HUES48 (cell line): ENCODE measurements around the gene CAV1.
"Not testable (repeated sequence)": the region's sequence is repeated elsewhere in the genome, so short reads cannot be mapped to it uniquely, and the experiment has no call there.

Experiments used
- H3K27ac ChIP-seq: one replicate; pipeline ENCODE4 v1.7.0; 2013; ENCODE audit warnings: low read depth, low read length, inconsistent platforms
- H3K27me3 ChIP-seq: 2 replicates; pipeline ENCODE4 v1.6.1; 2013; ENCODE audit warnings: mild to moderate bottlenecking, low read length; ENCODE audit not compliant: control insufficient read depth, insufficient read depth
- H3K36me3 ChIP-seq: 2 replicates; pipeline ENCODE4 v1.6.1; 2013; ENCODE audit warnings: low read length; ENCODE audit not compliant: control insufficient read depth, insufficient read depth
- H3K4me1 ChIP-seq: 2 replicates; pipeline ENCODE4 v1.6.1; 2013; ENCODE audit warnings: mild to moderate bottlenecking, low read length; ENCODE audit not compliant: control insufficient read depth, insufficient read depth
- H3K4me3 ChIP-seq: 2 replicates; pipeline ENCODE4 v1.5.1; 2013; ENCODE audit warnings: mild to moderate bottlenecking, low read depth, low read length
- H3K9ac ChIP-seq: 2 replicates; pipeline ENCODE4 v1.6.1; 2013; ENCODE audit warnings: mild to moderate bottlenecking, low read depth, low read length, moderate library complexity
- H3K9me3 ChIP-seq: 2 replicates; pipeline ENCODE4 v1.6.1; 2013; ENCODE audit warnings: low read length; ENCODE audit not compliant: control insufficient read depth, insufficient read depth

Gene CAV1

GRCh38 chr7:116583653-116584052, 58.8 kb downstream of the CAV1 start:
- Histone ChIP-seq H3K9ac (no peak overlapping the region), H3K4me1 (peaks cover 2% of the 10 kb centered on the region; the same call in 1 of the 2 replicates), H3K27ac (no peak overlapping the region), H3K4me3 (no peak overlapping the region), H3K9me3 (no peaks in the 10 kb centered on the region), H3K27me3 (no peaks in the 10 kb centered on the region), H3K36me3 (no peaks in the 10 kb centered on the region)

DNA sequence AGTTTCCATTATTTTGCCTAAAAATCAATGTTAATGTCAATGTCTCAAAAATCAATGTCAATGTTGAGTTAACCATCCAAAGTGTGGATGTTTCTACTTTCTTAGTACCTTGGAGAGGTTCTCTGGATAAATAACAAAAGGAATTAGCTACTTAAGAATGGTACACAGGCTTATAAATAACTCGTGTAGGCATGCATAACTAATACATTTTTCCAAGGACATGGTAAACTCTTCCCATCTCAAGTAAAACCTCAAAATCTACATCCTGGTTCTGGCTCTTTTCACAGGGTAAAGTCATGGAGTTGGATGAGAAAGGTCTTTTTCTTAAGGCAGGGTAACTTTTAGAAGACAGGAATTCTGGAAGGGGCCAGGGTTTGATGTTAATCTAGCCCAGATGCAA, 59.9 kb downstream of the CAV1 start:
- Histone ChIP-seq H3K4me3 (no peak overlapping the region), H3K27me3 (no peaks in the 10 kb centered on the region), H3K27ac (no peak overlapping the region), H3K9ac (no peak overlapping the region), H3K36me3 (no peaks in the 10 kb centered on the region), H3K9me3 (no peaks in the 10 kb centered on the region), H3K4me1 (peaks cover 5% of the 10 kb centered on the region; the same call in 1 of the 2 replicates)

DNA sequence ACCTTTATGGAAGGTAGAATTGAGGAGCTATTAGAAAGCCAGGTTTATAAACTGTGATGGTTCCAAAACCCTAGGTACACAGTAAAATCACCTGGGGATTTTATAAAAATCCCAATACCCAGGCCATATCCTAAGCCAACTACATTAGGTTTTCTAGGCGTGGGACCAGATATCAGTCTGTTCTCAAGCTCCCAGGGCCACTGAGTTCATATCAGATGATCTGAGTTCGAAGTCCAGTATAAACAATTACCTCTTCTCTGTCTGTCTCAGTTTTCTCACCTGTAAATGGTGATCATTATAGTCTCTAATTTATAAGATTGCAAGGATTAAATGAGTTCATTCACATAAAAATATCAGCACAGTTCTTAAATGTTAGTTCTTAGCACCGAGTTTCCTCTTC, 60.6 kb downstream of the CAV1 start:
- H3K4me3 ChIP-seq = no peak overlapping the region
- no peak overlapping the region for H3K9ac ChIP-seq
- H3K27me3 ChIP-seq = no peaks in the 10 kb centered on the region
- no peaks in the 10 kb centered on the region for H3K36me3 ChIP-seq
- no peak overlapping the region for H3K27ac ChIP-seq
- no peaks in the 10 kb centered on the region for H3K9me3 ChIP-seq
- H3K4me1 ChIP-seq = peaks cover 5% of the 10 kb centered on the region; the same call in 1 of the 2 replicates

- no peaks in the 10 kb centered on the region for H3K36me3 ChIP-seq
- H3K9me3 ChIP-seq = no peaks in the 10 kb centered on the region
- H3K27me3 ChIP-seq = no peaks in the 10 kb centered on the region
- no peak overlapping the region for H3K27ac ChIP-seq
- no peak overlapping the region for H3K4me3 ChIP-seq
- H3K9ac ChIP-seq = no peak overlapping the region
- peaks cover 5% of the 10 kb centered on the region; the same call in 1 of the 2 replicates for H3K4me1 ChIP-seq
Observed at GRCh38 chr7:116585967-116586366, 61.1 kb downstream of the CAV1 start.

GRCh38 chr7:116587200-116587599, 62.4 kb downstream of the CAV1 start:
- H3K4me3 ChIP-seq, H3K9me3 ChIP-seq, H3K27me3 ChIP-seq, H3K36me3 ChIP-seq, H3K4me1 ChIP-seq, H3K27ac ChIP-seq, H3K9ac ChIP-seq: not testable (repeated sequence)

- H3K27me3 ChIP-seq = no peaks in the 10 kb centered on the region
- no peak overlapping the region for H3K4me3 ChIP-seq
- no peaks in the 10 kb centered on the region for H3K9me3 ChIP-seq
- H3K27ac ChIP-seq = no peak overlapping the region
- no peaks in the 10 kb centered on the region for H3K36me3 ChIP-seq
- H3K4me1 ChIP-seq = peaks cover 13% of the 10 kb centered on the region
- no peak overlapping the region for H3K9ac ChIP-seq
Observed at GRCh38 chr7:116588225-116588624, 63.4 kb downstream of the CAV1 start.

GRCh38 chr7:116588641-116589594, 64.1 kb downstream of the CAV1 start:
- Histone ChIP-seq H3K4me3 (no peak overlapping the region), H3K9ac (no peak overlapping the region), H3K27me3 (no peaks in the 10 kb centered on the region), H3K9me3 (no peaks in the 10 kb centered on the region), H3K4me1 (peaks cover 18% of the 10 kb centered on the region), H3K27ac (no peak overlapping the region), H3K36me3 (no peaks in the 10 kb centered on the region)

DNA sequence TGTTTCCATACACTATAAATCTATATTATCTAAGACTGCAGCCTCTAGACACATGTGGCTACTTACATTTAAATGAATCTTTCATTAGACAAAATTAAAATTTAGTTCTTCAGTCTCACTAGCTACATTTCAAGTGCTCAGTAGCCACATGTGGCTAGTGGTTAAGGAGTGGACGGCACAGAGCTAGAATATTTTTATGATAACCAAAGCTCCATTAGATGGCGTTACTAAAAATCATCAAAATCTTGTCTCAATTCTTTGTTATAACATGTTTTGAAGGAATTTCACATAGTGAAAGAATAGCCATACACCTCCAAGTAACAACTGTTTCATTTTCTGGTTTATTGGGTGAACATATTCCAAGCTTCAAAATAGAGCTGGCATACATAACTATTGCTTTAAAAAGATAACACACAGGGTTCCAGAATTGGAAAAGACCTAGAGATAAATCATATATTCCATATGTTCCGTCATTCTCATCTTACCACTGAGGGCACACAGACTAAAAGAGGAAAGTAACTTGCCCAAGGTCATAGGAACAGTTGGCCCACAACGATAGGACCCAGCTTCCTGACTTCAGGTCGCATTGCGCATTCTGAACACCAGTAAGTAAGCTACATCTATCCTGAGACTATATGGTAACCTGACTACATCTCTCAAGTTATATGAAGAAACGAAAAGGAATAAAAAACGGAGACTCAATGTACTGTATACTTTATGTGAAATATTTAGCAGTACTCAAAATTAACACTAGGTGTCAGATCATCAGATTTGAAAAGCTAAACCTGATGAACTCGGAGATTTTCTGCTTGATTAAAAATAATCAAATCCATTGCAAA, 66.6 kb downstream of the CAV1 start:
- Histone ChIP-seq H3K27me3 (no peaks in the 10 kb centered on the region), H3K9me3 (no peaks in the 10 kb centered on the region), H3K27ac (no peak overlapping the region), H3K9ac (no peak overlapping the region), H3K4me3 (no peak overlapping the region), H3K4me1 (peaks cover 18% of the 10 kb centered on the region), H3K36me3 (no peaks in the 10 kb centered on the region)

DNA sequence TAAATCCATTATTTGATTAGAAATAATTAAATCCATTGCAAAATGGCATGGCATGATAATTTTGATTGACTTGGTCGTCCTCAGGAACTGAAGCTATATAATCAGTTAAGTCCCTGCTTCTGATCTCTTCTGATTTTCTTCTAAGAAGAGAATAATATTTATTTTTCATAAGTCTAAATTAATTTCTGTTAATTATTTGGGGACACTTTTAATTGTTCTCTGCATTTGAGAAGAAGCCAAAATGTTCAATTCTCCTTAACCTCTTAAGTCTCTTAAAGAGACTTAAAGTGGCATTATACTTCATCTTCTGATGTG, 67.2 kb downstream of the CAV1 start:
- Histone ChIP-seq H3K9ac (no peak overlapping the region), H3K36me3 (no peaks in the 10 kb centered on the region), H3K9me3 (no peaks in the 10 kb centered on the region), H3K27me3 (no peaks in the 10 kb centered on the region), H3K27ac (no peak overlapping the region), H3K4me1 (peaks cover 18% of the 10 kb centered on the region), H3K4me3 (no peak overlapping the region)

GRCh38 chr7:116592445-116592844, 67.6 kb downstream of the CAV1 start:
- Histone ChIP-seq H3K9me3 (no peaks in the 10 kb centered on the region), H3K36me3 (no peaks in the 10 kb centered on the region), H3K27me3 (no peaks in the 10 kb centered on the region), H3K9ac (no peak overlapping the region), H3K4me1 (peaks cover 18% of the 10 kb centered on the region), H3K4me3 (no peak overlapping the region), H3K27ac (no peak overlapping the region)
